Fibroblast of peridontal ligament (primary cell): ENCODE results near the gene CBX8.

Experiments
- DNase-seq: peaks from one replicate; pipeline ENCODE4 v3.0.0-alpha.2; 2010; ENCODE audit errors: extremely low read depth

CBX8 gene

GRCh38 chr17:79819534-79820276, 22.8 kb upstream of the CBX8 start:
- DNase-seq, result no peak

GRCh38 chr17:79819085-79819484, 22.2 kb upstream of the CBX8 start:
- DNase-seq, result no peak

GRCh38 chr17:79818026-79818758, 21.3 kb upstream of the CBX8 start:
- no peak for DNase-seq

GRCh38 chr17:79815836-79816461, 19.1 kb upstream of the CBX8 start:
- no peak for DNase-seq

- no peak for DNase-seq
Observed at GRCh38 chr17:79814974-79815835, 18.3 kb upstream of the CBX8 start.

GRCh38 chr17:79814127-79814973, 17.5 kb upstream of the CBX8 start:
- DNase-seq, result no peak

- no peak for DNase-seq
Observed at GRCh38 chr17:79813297-79814126, 16.6 kb upstream of the CBX8 start.

- no peak for DNase-seq
Observed at GRCh38 chr17:79812353-79813258, 15.7 kb upstream of the CBX8 start.

- no peak for DNase-seq
Observed at GRCh38 chr17:79811868-79812352, 15.0 kb upstream of the CBX8 start.

GRCh38 chr17:79811011-79811867, 14.4 kb upstream of the CBX8 start:
- no peak for DNase-seq

- DNase-seq, result no peak
Observed at GRCh38 chr17:79810130-79811010, 13.5 kb upstream of the CBX8 start.

- DNase-seq, result no peak
Observed at GRCh38 chr17:79809530-79810129, 12.8 kb upstream of the CBX8 start.

GRCh38 chr17:79808763-79809529, 12.1 kb upstream of the CBX8 start:
- no peak for DNase-seq

- no peak for DNase-seq
Observed at GRCh38 chr17:79806863-79807720, 10.2 kb upstream of the CBX8 start.

- DNase-seq, result no peak
Observed at GRCh38 chr17:79806446-79806760, 9.5 kb upstream of the CBX8 start.
